ENCODE data around the gene TIGD1.
"Not testable (repeated sequence)": the region's sequence is repeated elsewhere in the genome, so short reads cannot be mapped to it uniquely, and the experiment has no call there.

The TIGD1 gene
- 0.50 to 7.4 (median 2.6) reads per million in 17 experiments for total RNA-seq

GRCh38 chr2:232550354-232551249 lies at the start of gene TIGD1, which contains the start of gene EIF4E2:
TSS of gene TIGD1 (minus strand) at chr2:232550557. CDS start at chr2:232549882, 675 bp downstream.
TSS of gene EIF4E2 (plus strand) at chr2:232550689. CDS start at chr2:232550725, 36 bp downstream.
- peak; percentile 95 to 98 (median 98) for DNase-seq

- no peak for DNase-seq
These were observed 47.9 kb upstream of the TIGD1 start for GRCh38 chr2:232598293-232598692.

DNA sequence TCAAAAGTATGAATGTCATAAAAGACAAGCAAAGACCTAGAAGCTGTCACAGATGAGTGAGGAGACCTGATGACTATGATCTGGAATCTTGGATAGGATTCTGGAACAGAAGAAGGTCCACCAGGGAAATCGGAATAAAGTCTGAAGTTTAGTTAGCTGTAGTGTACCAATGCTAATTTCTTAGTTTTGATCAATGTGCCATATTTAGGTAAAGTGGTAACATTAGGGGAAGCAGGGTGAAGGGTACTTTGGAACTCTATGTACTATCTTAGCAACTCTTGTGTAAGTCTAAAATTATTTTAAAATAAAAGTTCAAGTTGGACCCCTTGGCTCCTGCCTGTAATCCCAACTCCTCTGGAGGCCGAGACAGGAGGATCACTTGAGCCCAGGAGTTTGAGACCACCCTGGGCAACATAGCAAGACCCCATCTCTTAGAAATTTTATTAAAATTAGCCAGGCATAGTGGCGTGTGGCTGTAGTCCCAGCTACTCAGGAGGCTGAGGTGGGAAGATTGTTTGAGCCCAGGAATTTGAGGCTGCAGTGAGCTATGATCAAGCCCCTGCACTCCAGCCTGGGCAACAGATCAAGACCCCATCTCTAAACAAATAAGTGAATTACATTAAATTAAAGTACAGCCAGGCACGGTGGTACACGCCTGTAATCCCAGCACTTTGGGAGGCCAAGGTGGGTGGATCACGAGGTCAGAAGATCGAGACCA lies 47.2 kb upstream of the TIGD1 start:
- no peak for DNase-seq

DNA sequence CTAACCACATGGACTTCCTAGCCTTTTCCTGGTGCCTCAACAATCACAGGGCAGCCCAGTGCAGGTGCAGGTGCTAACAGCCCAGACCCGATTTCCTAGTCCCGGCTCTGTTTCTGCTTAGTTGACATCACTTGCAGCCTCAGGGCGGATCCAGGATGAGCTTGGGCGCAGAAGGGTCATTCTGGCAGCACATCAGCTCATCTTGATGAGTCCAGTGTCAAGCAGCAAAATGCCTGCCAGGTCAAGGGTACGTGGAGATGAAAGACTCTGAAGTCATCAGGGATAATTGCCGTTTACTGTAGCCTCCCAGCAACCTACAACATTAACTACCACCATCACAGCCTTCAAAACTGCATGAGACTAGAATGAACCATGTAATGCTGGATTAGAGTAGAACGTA lies 43.6 kb upstream of the TIGD1 start:
- DNase-seq, result no peak

- DNase-seq, result no peak
These were observed 42.5 kb upstream of the TIGD1 start for GRCh38 chr2:232592772-232593395.

DNA sequence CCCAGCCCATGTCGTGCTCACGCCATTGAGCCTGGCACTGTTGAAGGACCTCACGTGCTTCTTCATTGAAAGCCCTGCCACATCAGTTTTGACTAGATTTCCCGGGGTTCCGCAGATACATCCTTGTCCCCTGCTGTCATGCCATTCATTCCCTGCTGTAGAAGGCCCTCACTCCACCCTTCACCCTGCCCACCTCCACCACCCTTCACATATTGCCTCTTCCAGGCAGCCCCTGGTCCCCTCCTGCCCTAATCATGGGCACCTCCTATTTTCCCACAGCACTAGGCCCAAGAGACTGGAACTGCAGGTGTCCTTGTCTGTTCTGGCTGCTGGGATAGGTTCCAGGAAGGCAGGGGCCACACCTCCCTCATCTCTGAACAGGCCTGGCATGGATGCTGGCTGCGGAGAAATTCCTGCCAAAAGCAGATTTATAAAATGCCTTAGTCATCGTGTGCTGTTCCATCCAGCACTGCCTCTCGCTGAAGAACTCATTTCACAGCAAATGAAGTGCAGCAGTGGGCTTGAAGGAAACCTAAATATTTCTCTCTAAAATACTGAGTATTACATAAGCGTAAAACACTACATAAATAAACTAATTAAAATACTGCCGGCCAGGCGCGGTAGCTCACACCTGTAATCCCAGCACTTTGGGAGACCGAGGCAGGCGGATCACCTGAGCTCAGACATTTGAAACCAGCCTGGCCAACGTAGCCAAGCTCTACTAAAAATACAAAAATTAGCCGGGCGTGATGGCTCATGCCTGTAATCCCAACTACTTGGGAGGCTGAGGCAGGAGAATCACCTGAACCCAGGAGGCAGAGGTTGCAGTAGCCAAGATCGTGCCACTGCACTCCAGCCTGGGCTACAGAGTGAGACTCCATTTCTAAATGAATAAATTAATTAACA lies 38.6 kb upstream of the TIGD1 start:
- DNase-seq, result no peak

GRCh38 chr2:232588031-232588430 lies 37.7 kb upstream of the TIGD1 start:
- DNase-seq, result no peak

GRCh38 chr2:232587512-232587911 lies 37.2 kb upstream of the TIGD1 start:
- DNase-seq, result peak; percentile 76 to 84 (median 82)

- peak in 3 of 4 experiments; percentile 23 to 59 (median 39) for DNase-seq
These were observed 36.7 kb upstream of the TIGD1 start for GRCh38 chr2:232586943-232587505.

DNA sequence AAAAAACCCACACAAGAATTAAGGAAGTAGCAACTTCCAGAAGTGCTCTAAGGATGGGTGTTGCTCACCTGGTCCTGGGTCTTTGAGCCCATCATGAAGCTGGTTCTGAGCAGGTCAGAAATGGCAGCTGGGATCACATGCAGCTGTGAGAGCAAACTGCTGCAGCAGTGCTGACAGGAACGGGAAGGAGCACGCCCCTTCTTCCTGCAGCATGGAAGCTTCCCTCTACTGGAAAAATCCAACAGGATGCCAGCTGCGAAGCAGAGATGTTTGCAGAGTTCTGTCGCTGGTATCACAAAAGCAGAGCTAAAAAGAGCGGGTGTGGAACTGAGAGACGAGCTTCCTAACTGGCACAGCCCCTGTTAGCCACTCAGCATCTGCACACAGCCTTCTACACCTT lies 33.9 kb upstream of the TIGD1 start:
- DNase-seq, result no peak

GRCh38 chr2:232581725-232582124 lies 31.4 kb upstream of the TIGD1 start:
- DNase-seq, result no peak

- DNase-seq, result no peak
These were observed 30.3 kb upstream of the TIGD1 start for GRCh38 chr2:232580648-232580981.

DNA sequence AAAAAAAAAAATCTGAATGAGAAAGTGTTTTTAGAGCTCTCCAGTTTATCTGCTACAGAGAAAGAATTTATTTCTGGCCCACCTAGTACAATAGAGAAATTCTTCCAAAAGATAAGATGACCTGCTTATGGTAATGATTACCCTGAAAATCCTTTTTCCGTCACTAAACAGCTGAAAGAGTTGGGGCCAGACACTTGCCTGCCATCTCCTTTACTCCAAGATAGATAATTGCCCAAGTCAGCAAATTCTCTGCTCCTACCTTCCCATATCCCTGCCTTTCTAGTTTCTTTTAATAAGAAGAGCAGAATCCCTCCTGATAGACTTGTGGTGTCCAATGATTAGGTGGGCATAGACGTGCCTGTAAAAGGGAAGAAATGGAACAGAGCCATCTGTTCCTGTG lies 28.3 kb upstream of the TIGD1 start:
- no peak for DNase-seq

DNA sequence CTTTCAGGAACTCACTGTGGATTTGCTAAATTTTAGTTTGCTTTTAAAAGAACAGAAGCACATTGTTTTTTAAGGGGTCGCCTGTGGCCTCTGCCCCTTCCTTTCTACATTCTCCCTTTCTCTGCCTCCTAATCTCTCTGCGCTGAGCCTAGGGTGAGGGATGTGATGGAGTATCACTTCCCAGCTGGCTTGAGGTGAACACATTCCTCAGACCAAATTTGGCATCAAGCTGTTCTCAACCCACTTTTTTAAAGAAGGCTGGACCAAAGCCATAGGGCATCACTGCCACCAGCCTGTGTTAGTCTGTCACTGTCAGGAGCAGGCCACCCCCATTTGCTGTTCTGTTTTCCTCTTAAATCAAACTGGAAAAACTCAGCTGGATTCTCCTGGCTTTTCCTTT lies 27.5 kb upstream of the TIGD1 start:
- no peak for DNase-seq

DNA sequence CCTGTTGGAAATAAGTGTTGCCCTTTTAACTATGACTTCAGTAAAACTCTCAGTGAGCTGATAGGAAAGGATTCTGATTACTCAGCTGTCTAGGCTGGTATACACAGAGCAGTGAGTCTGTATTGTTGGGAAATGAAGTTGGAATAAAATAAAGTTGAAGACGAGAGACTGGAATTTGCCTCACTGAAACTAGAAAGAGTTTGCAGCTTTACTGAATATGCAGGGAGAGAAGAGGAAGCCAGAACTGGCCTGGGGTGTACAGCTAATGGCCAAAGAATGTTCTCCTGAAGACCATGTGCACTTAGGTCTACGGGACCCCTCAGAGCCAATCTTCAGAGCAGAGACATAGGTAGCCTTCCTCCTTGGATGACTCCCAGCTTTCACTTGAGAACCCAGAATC lies 26.6 kb upstream of the TIGD1 start:
- DNase-seq, result no peak

DNA sequence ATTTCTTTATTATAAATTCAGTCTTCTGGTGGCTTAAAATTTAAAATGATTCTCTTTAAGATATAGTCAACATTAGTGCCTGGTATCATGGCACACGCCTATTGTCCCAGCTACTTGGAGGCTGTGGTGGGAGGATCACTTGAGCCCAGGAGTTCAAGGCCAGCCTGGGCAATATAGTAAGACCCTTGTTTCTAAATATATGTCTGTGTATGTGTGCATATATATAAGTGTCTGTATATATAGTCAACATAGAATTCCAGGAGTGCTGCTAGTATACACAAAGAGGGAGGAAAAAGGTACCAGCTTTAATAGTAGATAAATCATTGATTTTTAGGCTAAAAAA lies 25.0 kb upstream of the TIGD1 start:
- no peak for DNase-seq

- DNase-seq, result no peak
These were observed 24.5 kb upstream of the TIGD1 start for GRCh38 chr2:232574674-232575403.

GRCh38 chr2:232573771-232574435 lies 23.5 kb upstream of the TIGD1 start:
- DNase-seq, result no peak

DNA sequence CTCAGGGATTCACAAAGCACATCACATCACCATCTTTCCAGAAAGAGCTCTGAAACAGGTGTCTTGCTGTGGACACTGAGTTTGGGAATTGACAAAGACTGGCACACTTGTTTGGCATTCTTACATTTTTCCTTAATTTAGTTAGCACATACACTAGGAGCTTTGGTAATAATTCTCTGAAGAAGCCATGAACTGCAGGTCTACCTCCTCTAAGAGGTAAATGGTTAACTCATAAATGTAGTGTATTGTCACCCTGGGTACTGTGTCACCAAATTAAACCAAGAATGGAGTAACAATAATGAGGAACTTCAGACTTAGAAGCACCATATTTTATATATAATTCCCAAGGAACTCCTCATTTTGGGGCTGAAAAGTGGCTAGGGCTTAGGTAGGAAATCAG lies 22.7 kb upstream of the TIGD1 start:
- DNase-seq, result no peak

DNA sequence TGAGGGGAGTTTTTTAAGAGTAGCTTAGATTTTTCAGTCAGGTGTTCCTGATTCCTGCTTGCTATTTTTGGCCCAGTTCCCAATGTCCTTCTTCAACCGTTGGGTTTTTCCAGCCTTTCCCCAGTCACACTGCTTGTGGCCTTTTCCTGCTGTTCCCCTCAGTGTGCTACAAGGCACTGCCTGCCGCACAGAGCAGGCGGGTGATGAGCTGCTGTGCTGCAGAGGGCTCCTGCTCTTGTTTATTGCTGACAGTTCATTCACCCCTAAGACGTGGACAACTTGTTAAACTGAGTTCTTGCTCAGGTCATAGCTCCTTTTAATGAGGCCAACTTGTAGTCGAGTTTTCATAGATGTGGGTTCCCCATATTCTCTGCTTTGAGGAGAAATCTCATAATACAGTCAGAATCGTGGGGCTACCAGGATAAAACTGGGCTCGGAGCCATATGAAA lies 20.7 kb upstream of the TIGD1 start:
- no peak for DNase-seq

GRCh38 chr2:232570481-232570880 lies 20.1 kb upstream of the TIGD1 start:
- DNase-seq, result not testable (repeated sequence)
